ENCODE data around the gene ZNF205.

GRCh38 chr16:3074860-3075522, 37.4 kb upstream of the ZNF205 start:
- TF ChIP-seq CHD1 (IDR thresholded peaks at IDR 0.05; ENCODE audit: low read depth, low read length) (no peak), MAFK (IDR thresholded peaks at IDR 0.05; ENCODE audit: low read depth, low read length) (no peak), POLR2A (IDR thresholded peaks at IDR 0.05; ENCODE audit: low read depth, low read length) (no peak), NFE2L2 (IDR thresholded peaks at IDR 0.05; ENCODE audit: low read depth, low read length) (no peak), RFX5 (IDR thresholded peaks at IDR 0.05; ENCODE audit: low read depth, low read length) (no peak), FOS (IDR thresholded peaks at IDR 0.05; ENCODE audit: low read depth, low read length) (no peak), CEBPB (IDR thresholded peaks at IDR 0.05; ENCODE audit: low read depth, low read length) (no peak), MXI1 (IDR thresholded peaks at IDR 0.05; ENCODE audit: borderline replicate concordance, low read depth, low read length) (no peak), ELK1 (IDR thresholded peaks at IDR 0.05; ENCODE audit: borderline replicate concordance, low read depth, low read length) (no peak), SMC3 (IDR thresholded peaks at IDR 0.05; ENCODE audit: low read depth, low read length) (no peak), RCOR1 (IDR thresholded peaks at IDR 0.05; ENCODE audit: insufficient replicate concordance, low read length) (no peak)
- TF ChIP-seq, protein P1, sequence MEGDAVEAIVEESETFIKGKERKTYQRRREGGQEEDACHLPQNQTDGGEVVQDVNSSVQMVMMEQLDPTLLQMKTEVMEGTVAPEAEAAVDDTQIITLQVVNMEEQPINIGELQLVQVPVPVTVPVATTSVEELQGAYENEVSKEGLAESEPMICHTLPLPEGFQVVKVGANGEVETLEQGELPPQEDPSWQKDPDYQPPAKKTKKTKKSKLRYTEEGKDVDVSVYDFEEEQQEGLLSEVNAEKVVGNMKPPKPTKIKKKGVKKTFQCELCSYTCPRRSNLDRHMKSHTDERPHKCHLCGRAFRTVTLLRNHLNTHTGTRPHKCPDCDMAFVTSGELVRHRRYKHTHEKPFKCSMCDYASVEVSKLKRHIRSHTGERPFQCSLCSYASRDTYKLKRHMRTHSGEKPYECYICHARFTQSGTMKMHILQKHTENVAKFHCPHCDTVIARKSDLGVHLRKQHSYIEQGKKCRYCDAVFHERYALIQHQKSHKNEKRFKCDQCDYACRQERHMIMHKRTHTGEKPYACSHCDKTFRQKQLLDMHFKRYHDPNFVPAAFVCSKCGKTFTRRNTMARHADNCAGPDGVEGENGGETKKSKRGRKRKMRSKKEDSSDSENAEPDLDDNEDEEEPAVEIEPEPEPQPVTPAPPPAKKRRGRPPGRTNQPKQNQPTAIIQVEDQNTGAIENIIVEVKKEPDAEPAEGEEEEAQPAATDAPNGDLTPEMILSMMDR (conservative IDR thresholded peaks at IDR 0.05; ENCODE audit: low read depth, low read length) = no peak
